Stimulated activated CD8-positive, alpha-beta memory T cell treated with anti-CD3 and anti-CD28 coated beads, Interleukin-7, amount 100 ng/mL, for 4 hours (primary cell): ENCODE measurements around the gene GLYR1.

Source experiments
- DNase-seq, 2 donors: peaks; one replicate each; pipeline ENCODE4 v3.0.0-alpha.2; 2020; ENCODE audit warnings: low read depth in 2 of 2

The GLYR1 gene

GRCh38 chr16:4765511-4766474 lies 81.3 kb downstream of the GLYR1 start:
- DNase-seq, result no peak

- no peak for DNase-seq
These were observed 83.3 kb downstream of the GLYR1 start for GRCh38 chr16:4763791-4764190.

- DNase-seq, result no peak
These were observed 84.9 kb downstream of the GLYR1 start for GRCh38 chr16:4762205-4762604.

DNA sequence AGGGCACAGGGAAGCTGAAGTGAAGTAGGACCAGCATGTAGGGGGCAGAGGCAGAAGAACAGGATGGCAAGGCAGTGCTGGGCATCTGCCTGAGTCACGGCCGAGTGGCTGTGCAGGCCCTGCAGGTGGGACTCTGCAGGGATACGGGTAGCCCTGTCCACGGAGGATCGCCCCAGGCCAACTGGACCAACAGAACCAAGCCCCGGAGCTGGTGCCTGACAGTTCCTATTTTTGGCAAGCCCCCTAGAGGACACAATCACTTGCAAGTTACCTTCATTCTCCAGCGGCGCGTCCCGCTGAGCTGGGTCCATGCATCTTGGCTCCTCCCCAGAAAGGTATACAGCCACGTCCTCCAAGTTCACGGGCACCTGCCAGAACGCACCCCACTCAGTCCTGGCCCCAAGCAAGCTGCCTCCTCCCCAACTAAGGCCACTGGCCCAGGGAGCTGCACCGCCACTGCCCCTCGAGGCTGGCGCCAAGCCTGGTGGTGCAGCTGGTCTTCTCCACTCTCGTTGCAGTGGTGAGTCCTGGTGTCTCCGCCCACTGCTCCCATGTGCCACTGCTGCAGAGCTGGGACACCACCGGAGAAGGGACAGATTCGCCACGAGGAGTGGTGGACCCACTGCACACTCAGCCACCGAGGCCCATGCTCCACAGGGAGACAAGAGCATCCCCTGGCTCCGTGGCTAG lies 86.7 kb downstream of the GLYR1 start:
- DNase-seq, result no peak

DNA sequence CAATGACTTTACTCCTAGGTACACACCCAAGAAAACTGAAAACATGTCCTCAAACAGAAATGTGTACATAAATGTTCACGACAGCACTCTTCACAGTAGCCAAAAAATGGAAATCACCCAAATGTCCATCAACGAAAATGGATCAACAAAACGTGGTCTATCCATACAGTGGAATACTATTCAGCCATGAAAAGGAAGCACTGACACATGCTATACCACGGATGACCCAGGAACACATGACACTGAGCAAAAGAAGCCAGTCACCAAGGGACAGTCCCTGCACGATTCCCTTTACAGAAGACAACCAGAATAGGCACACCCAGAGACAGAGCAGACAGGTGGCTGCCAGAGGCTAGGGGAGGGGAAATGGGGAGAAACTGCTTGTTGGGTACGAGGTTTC lies 91.4 kb downstream of the GLYR1 start:
- no peak for DNase-seq

- no peak for DNase-seq
These were observed 92.2 kb downstream of the GLYR1 start for GRCh38 chr16:4754865-4755264.

DNA sequence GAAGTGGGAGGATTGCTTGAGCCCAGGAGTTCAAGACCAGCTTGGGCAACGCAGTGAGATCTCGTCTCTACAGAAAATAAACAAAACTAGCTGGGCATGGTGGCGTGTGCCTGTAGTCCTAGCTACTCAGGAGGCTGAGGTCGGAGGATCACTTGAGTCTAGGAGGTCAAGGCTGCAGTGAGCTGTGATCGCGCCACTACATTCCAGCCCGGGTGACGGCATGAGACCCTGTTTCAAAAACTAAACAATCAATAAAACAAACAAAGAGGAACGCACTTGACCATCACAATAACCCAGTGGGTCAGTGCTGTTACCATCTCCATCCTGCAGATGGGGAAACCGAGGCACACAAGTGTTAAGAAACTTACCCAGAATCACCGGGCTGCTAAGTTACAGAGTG lies 93.9 kb downstream of the GLYR1 start:
- DNase-seq, result no peak
